C4-2B (cell line): ENCODE measurements around the gene GFY.

Source experiments
- H3K27ac ChIP-seq: fragments of 450-650 bp; 2 replicates; pipeline ENCODE4 v1.5.1; 2017
- CTCF ChIP-seq: fragments of 450-650 bp; conservative IDR thresholded peaks from 2 replicates; pipeline ENCODE4 v1.5.1; 2017; ENCODE audit warnings: mild to moderate bottlenecking
- ZFX ChIP-seq: fragments of 450-650 bp; IDR thresholded peaks from 2 replicates; pipeline ENCODE4 v1.6.1; 2017

The GFY gene

GRCh38 chr19:49423985-49424303 lies 1.2 kb upstream of the GFY start:
- no peak overlapping the region for H3K27ac ChIP-seq
- TF ChIP-seq ZFX: no peak
- TF ChIP-seq CTCF: no peak

- H3K27ac ChIP-seq: no peak overlapping the region
- TF ChIP-seq CTCF: no peak
- no peak for TF ChIP-seq ZFX
Measured at GRCh38 chr19:49425922-49426592, 869 bp downstream of the GFY start.

- no peak overlapping the region for H3K27ac ChIP-seq
- no peak for TF ChIP-seq CTCF
- no peak for TF ChIP-seq ZFX
Measured at GRCh38 chr19:49427339-49427738, 2.2 kb downstream of the GFY start.

GRCh38 chr19:49427855-49428546 lies 2.8 kb downstream of the GFY start:
- no peak for TF ChIP-seq ZFX
- no peak overlapping the region for H3K27ac ChIP-seq

- no peak overlapping the region for H3K27ac ChIP-seq
- TF ChIP-seq ZFX (no peak), CTCF (no peak)
Measured at GRCh38 chr19:49428547-49429451, 3.6 kb downstream of the GFY start.

GRCh38 chr19:49430172-49430677 lies 5.0 kb downstream of the GFY start:
- H3K27ac ChIP-seq: no peak overlapping the region
- TF ChIP-seq CTCF (no peak), ZFX (no peak)

GRCh38 chr19:49430678-49431329 lies 5.6 kb downstream of the GFY start:
- no peak overlapping the region for H3K27ac ChIP-seq
- TF ChIP-seq CTCF: no peak; the same call in 1 of the 2 replicates
